Activated T-helper 1 cell treated with anti-CD3 and anti-CD28 coated beads, Interleukin-12 subunit alpha, Interleukin-12 subunit beta, Interleukin-2, Interleukin-4 antibody, amounts not matched to agents 30 ng/mL and 10 ng/mL and 1 ng/mL, durations not matched to agents 14 hours and 24 hours and 36 hours (primary cell): ENCODE measurements around the gene TBC1D5. TPM values are rescaled to one million over a fixed set of nuclear protein-coding genes. Genes with fewer than 3 reads are reported as not detected.
"Not testable (repeated sequence)": the region's sequence is repeated elsewhere in the genome, so short reads cannot be mapped to it uniquely, and the experiment has no call there.

ENCODE experiments used
- DNase-seq: peaks from one replicate; pipeline ENCODE4 v3.0.0; 2021; ENCODE audit warnings: low spot score
- H3K27ac Mint-ChIP-seq: one replicate; pipeline ENCODE4 v1.8.0; 2021; ENCODE audit warnings: mild to moderate bottlenecking, mixed read lengths
- H3K27me3 Mint-ChIP-seq: one replicate; pipeline ENCODE4 v1.8.0; 2022; ENCODE audit warnings: mild to moderate bottlenecking, moderate library complexity, mixed read lengths; ENCODE audit not compliant: insufficient read depth
- H3K36me3 Mint-ChIP-seq: one replicate; pipeline ENCODE4 v1.8.0; 2021; ENCODE audit warnings: low read depth, mixed read lengths
- H3K4me1 Mint-ChIP-seq: one replicate; pipeline ENCODE4 v1.8.0; 2021; ENCODE audit warnings: low read depth, mixed read lengths
- H3K4me3 Mint-ChIP-seq: one replicate; pipeline ENCODE4 v1.8.0; 2021; ENCODE audit warnings: mild to moderate bottlenecking, moderate library complexity, mixed read lengths
- H3K9me3 Mint-ChIP-seq: one replicate; pipeline ENCODE4 v1.8.0; 2021; ENCODE audit warnings: mixed read lengths
- intact Hi-C: fragments of 100-400 bp; cut with micrococcal nuclease; formaldehyde crosslinking; loops from one replicate; pipeline ENCODE4 v1.15.1; 2024
- total RNA-seq: library from RNA; stranded (reverse); gene quantifications from 2 replicates; pipeline ENCODE4 v1.2.3, GENCODE V29; 2022

Gene TBC1D5
- total RNA-seq, 1 donor from 2014 or later, result 31.4 TPM

GRCh38 chr3:17692846-17693669 lies 49.4 kb downstream of the TBC1D5 start:
- DNase-seq, H3K36me3 Mint-ChIP-seq, intact Hi-C loops, H3K4me1 Mint-ChIP-seq, H3K27ac Mint-ChIP-seq, H3K9me3 Mint-ChIP-seq, H3K27me3 Mint-ChIP-seq, H3K4me3 Mint-ChIP-seq: not testable (repeated sequence)

- Mint-ChIP-seq H3K4me1 (no peaks in the 10 kb centered on the region), H3K27ac (no peak overlapping the region), H3K27me3 (no peaks in the 10 kb centered on the region), H3K36me3 (no peaks in the 10 kb centered on the region), H3K9me3 (no peaks in the 10 kb centered on the region), H3K4me3 (no peak overlapping the region)
- no peak for DNase-seq
- intact Hi-C loops, result loop anchor here (5.0 to 10.0 kb wide), 2 partner anchors 173 to 255 kb away; no protein-coding TSS in a partner anchor
Measured at GRCh38 chr3:17687566-17687965, 54.9 kb downstream of the TBC1D5 start.

- intact Hi-C loops, result loop anchor here (5.0 to 10.0 kb wide), 2 partner anchors 172 to 254 kb away; no protein-coding TSS in a partner anchor
- Mint-ChIP-seq H3K4me1 (no peaks in the 10 kb centered on the region), H3K36me3 (no peaks in the 10 kb centered on the region), H3K27ac (no peak overlapping the region), H3K9me3 (no peaks in the 10 kb centered on the region), H3K27me3 (no peaks in the 10 kb centered on the region), H3K4me3 (no peak overlapping the region)
- DNase-seq, result no peak
Measured at GRCh38 chr3:17686613-17687012, 55.8 kb downstream of the TBC1D5 start.

- H3K27ac Mint-ChIP-seq, result no peak overlapping the region
- no peaks in the 10 kb centered on the region for H3K27me3 Mint-ChIP-seq
- no peaks in the 10 kb centered on the region for H3K36me3 Mint-ChIP-seq
- DNase-seq, result no peak
- H3K9me3 Mint-ChIP-seq, result no peaks in the 10 kb centered on the region
- intact Hi-C loops, result loop anchor here (10.0 kb wide), 1 partner anchor 169 kb away; no protein-coding TSS in a partner anchor
- no peak overlapping the region for H3K4me3 Mint-ChIP-seq
- peaks cover under 1% of the 10 kb centered on the region for H3K4me1 Mint-ChIP-seq
Measured at GRCh38 chr3:17683542-17684207, 58.8 kb downstream of the TBC1D5 start.

- H3K27me3 Mint-ChIP-seq, result no peaks in the 10 kb centered on the region
- intact Hi-C loops, result loop anchor here (10.0 kb wide), 1 partner anchor 166 kb away; no protein-coding TSS in a partner anchor
- H3K9me3 Mint-ChIP-seq, result no peaks in the 10 kb centered on the region
Measured at GRCh38 chr3:17680530-17680929, 61.9 kb downstream of the TBC1D5 start.

GRCh38 chr3:17678116-17678741 lies 64.2 kb downstream of the TBC1D5 start:
- no peak for DNase-seq
- Mint-ChIP-seq H3K4me1 (peaks cover 7% of the 10 kb centered on the region), H3K27me3 (no peaks in the 10 kb centered on the region), H3K4me3 (no peak overlapping the region), H3K36me3 (no peaks in the 10 kb centered on the region), H3K9me3 (no peaks in the 10 kb centered on the region), H3K27ac (no peak overlapping the region)
- intact Hi-C loops, result loop anchor here (2.0 to 10.0 kb wide), 3 partner anchors 36 to 123 kb away; partner anchors contain the start of gene TBC1D5

More at GRCh38 chr3:17680530-17680929, 61.9 kb downstream of the TBC1D5 start:
- Mint-ChIP-seq H3K36me3 (no peaks in the 10 kb centered on the region), H3K27ac (no peak overlapping the region), H3K4me3 (no peak overlapping the region), H3K4me1 (peaks cover 7% of the 10 kb centered on the region)
- DNase-seq, result no peak

- no peak overlapping the region for H3K27ac Mint-ChIP-seq
- intact Hi-C loops, result loop anchor here (10.0 kb wide), 1 partner anchor 119 kb away; no protein-coding TSS in a partner anchor
Measured at GRCh38 chr3:17674082-17674686, 68.2 kb downstream of the TBC1D5 start.

GRCh38 chr3:17672506-17672905 lies 69.9 kb downstream of the TBC1D5 start:
- no peak for DNase-seq
- Mint-ChIP-seq H3K36me3 (peaks cover 2% of the 10 kb centered on the region), H3K9me3 (no peaks in the 10 kb centered on the region), H3K27ac (no peak overlapping the region), H3K27me3 (no peaks in the 10 kb centered on the region), H3K4me3 (no peak overlapping the region), H3K4me1 (no peaks in the 10 kb centered on the region)
- intact Hi-C loops, result loop anchor here (10.0 kb wide), 1 partner anchor 118 kb away; no protein-coding TSS in a partner anchor

More at GRCh38 chr3:17674082-17674686, 68.2 kb downstream of the TBC1D5 start:
- Mint-ChIP-seq H3K27me3 (no peaks in the 10 kb centered on the region), H3K36me3 (no peaks in the 10 kb centered on the region), H3K9me3 (no peaks in the 10 kb centered on the region), H3K4me3 (no peak overlapping the region), H3K4me1 (peaks cover 7% of the 10 kb centered on the region)
- DNase-seq, result no peak

GRCh38 chr3:17670749-17671148 lies 71.7 kb downstream of the TBC1D5 start:
- peaks cover 2% of the 10 kb centered on the region for H3K36me3 Mint-ChIP-seq
- H3K4me1 Mint-ChIP-seq, result no peaks in the 10 kb centered on the region
- intact Hi-C loops, result loop anchor here (10.0 kb wide), 1 partner anchor 116 kb away; no protein-coding TSS in a partner anchor
- no peak overlapping the region for H3K4me3 Mint-ChIP-seq
- no peak for DNase-seq
- no peak overlapping the region for H3K27ac Mint-ChIP-seq
- H3K9me3 Mint-ChIP-seq, result no peaks in the 10 kb centered on the region
- no peaks in the 10 kb centered on the region for H3K27me3 Mint-ChIP-seq

- H3K36me3 Mint-ChIP-seq, result peaks cover 2% of the 10 kb centered on the region
- DNase-seq, result no peak
- H3K4me1 Mint-ChIP-seq, result peaks cover 13% of the 10 kb centered on the region
- intact Hi-C loops, result no loop called here
- H3K27ac Mint-ChIP-seq, result no peak overlapping the region
- H3K9me3 Mint-ChIP-seq, result no peaks in the 10 kb centered on the region
- no peaks in the 10 kb centered on the region for H3K27me3 Mint-ChIP-seq
- H3K4me3 Mint-ChIP-seq, result no peak overlapping the region
Measured at GRCh38 chr3:17664923-17665322, 77.5 kb downstream of the TBC1D5 start.

GRCh38 chr3:17656264-17656663 lies 86.2 kb downstream of the TBC1D5 start:
- intact Hi-C loops, result no loop called here
- no peak overlapping the region for H3K4me3 Mint-ChIP-seq
- H3K27me3 Mint-ChIP-seq, result no peaks in the 10 kb centered on the region
- H3K9me3 Mint-ChIP-seq, result no peaks in the 10 kb centered on the region
- no peak overlapping the region for H3K27ac Mint-ChIP-seq
- H3K4me1 Mint-ChIP-seq, result no peaks in the 10 kb centered on the region
- no peak for DNase-seq
- no peaks in the 10 kb centered on the region for H3K36me3 Mint-ChIP-seq

GRCh38 chr3:17655743-17656142 lies 86.7 kb downstream of the TBC1D5 start:
- Mint-ChIP-seq H3K9me3 (no peaks in the 10 kb centered on the region), H3K27ac (no peak overlapping the region), H3K36me3 (no peaks in the 10 kb centered on the region), H3K27me3 (no peaks in the 10 kb centered on the region), H3K4me1 (no peaks in the 10 kb centered on the region), H3K4me3 (no peak overlapping the region)
- no peak for DNase-seq
- intact Hi-C loops, result no loop called here
